ENCODE data around the gene PNPLA7. TPM values are rescaled to one million over a fixed set of nuclear protein-coding genes. Genes with fewer than 3 reads are reported as not detected.
"Not testable (repeated sequence)": the region's sequence is repeated elsewhere in the genome, so short reads cannot be mapped to it uniquely, and the experiment has no call there.

The PNPLA7 gene
- total RNA-seq, 1 donor from 2014 or later, result 0.79 TPM

GRCh38 chr9:137423514-137424291 is 126.5 kb downstream of the PNPLA7 start:
- DNase-seq (ENCODE audit: low read depth in 2 of 2), result peak in 1 of 2 donors; percentile 33

GRCh38 chr9:137422604-137423513 is 127.3 kb downstream of the PNPLA7 start, which contains the start of the genes EXD3 and NOXA1:
EXD3 (minus strand) TSS chr9:137423162; CDS start chr9:137395357, 27,805 bp downstream.
NOXA1 (plus strand) TSS chr9:137423393; CDS start chr9:137423530, 137 bp downstream.
- peak; percentile 94 to 97 for DNase-seq (ENCODE audit: low read depth in 2 of 2)

- peak in 1 of 2 donors; percentile 31 for DNase-seq (ENCODE audit: low read depth in 2 of 2)
These were observed 128.2 kb downstream of the PNPLA7 start for GRCh38 chr9:137421838-137422603.

- DNase-seq (ENCODE audit: low read depth in 2 of 2), result peak; percentile 39 to 54
These were observed 132.8 kb downstream of the PNPLA7 start for GRCh38 chr9:137417161-137418021.

- peak in 1 of 2 donors; percentile 51 for DNase-seq (ENCODE audit: low read depth in 2 of 2)
These were observed 133.5 kb downstream of the PNPLA7 start for GRCh38 chr9:137416563-137417151.

- DNase-seq (ENCODE audit: low read depth in 2 of 2), result no peak
These were observed 134.1 kb downstream of the PNPLA7 start for GRCh38 chr9:137416006-137416562.

- no peak for DNase-seq (ENCODE audit: low read depth in 2 of 2)
These were observed 134.8 kb downstream of the PNPLA7 start for GRCh38 chr9:137415451-137415850.

DNA sequence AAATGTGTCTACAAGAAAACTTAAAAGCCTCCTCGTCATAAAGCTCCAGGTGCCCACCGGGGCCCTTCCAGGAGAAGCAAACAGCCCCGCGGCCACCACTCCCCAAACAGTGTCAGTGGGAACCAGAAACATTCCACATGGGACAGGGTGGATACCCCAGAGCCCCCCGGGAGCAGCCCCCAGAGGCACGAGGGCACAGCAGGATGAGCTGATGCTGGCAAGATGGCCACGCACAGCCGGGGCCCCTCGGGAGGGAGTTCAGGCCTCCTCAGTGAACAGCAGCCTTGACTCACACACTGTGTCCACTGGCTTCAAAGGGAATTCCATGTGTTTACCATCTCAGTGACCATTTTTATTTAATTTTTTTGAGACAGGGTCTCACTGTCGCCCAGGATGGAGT is 137.8 kb downstream of the PNPLA7 start:
- no peak for DNase-seq (ENCODE audit: low read depth in 2 of 2)

GRCh38 chr9:137411645-137412380 is 138.4 kb downstream of the PNPLA7 start:
- peak; percentile 93 to 98 for DNase-seq (ENCODE audit: low read depth in 2 of 2)

DNA sequence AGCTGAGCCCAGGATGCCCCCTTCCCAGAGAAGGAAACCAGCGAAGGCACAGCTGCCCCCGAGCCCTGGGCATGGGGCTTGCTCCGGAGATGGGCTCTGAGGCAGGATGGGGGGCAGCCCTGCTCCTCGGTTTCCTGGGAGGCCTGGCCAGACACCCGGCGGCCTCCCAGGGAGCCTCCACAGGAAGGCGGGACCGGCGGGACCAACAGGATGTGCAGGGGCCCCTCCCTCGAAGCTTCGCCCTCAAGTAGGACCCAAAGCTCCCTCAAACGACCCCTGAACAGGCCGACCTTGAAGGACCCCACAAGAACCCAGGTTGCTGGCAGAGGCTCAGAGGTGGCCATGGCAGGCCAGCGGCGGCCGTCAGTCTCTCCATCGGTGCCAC is 138.9 kb downstream of the PNPLA7 start:
- peak in 1 of 2 donors; percentile 39 for DNase-seq (ENCODE audit: low read depth in 2 of 2)

- no peak for DNase-seq (ENCODE audit: low read depth in 2 of 2)
These were observed 139.3 kb downstream of the PNPLA7 start for GRCh38 chr9:137410891-137411249.

DNA sequence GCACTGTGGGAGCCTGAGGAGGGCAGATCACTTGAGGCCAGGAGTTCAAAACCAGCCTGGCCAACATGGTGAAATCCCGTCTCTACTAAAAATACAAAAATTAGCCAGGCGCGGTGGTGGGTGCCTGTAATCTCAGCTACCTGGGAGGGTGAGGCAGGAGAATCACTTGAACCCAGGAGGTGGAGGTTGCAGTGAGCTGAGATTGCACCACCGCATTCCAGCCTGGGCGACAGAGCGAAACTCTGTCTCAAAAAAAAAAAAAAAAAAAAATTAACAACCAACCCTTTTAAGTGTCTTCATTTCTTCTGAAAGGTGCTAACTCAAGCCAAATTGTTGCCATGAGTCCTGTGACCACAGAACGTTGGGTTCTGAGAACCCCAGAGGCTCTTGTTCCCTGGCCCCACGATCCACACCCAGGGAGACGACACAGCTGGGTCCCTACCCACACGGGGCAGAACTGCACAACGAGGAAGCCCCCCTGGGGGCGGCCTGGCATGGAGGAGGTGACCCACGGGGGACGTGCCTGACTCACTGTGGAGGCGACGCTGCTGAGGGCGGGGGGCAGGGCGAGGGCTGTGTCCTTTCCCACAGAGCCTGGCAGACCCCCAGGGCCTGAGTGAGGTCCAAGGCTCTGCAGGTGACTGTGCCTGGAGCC is 139.8 kb downstream of the PNPLA7 start:
- DNase-seq (ENCODE audit: low read depth in 2 of 2), result not testable (repeated sequence)

Other genes starting within 250 kb of the PNPLA7 start
- gene NRARP, start 248.1 kb downstream of the PNPLA7 start, total RNA-seq, result 18.7 and 28.3 TPM in 2 replicates
- gene EXD3, start 127.2 kb downstream of the PNPLA7 start, total RNA-seq, result 7.8 and 18.7 TPM in 2 replicates
- gene NOXA1, start 127.0 kb downstream of the PNPLA7 start, total RNA-seq, result 0.87 and 2.0 TPM in 2 replicates
- gene ENTPD8, start 109.0 kb downstream of the PNPLA7 start, total RNA-seq, result under 0.01 and 0.20 TPM in 2 replicates
- 11.6 and 15.3 TPM in 2 replicates for gene NSMF, start 91.1 kb downstream of the PNPLA7 start, total RNA-seq
- gene MRPL41, start 1.5 kb upstream of the PNPLA7 start, total RNA-seq, result 48.4 and 72.4 TPM in 2 replicates
- 10.9 and 15.7 TPM in 2 replicates for gene DPH7, start 28.5 kb upstream of the PNPLA7 start, total RNA-seq
- 11.1 and 13.5 TPM in 2 replicates for gene ZMYND19, start 40.1 kb upstream of the PNPLA7 start, total RNA-seq
- 19.4 and 28.0 TPM in 2 replicates for gene ARRDC1, start 55.3 kb upstream of the PNPLA7 start, total RNA-seq
- 29.4 and 46.2 TPM in 2 replicates for gene EHMT1, start 68.6 kb upstream of the PNPLA7 start, total RNA-seq

Measured in lung microvascular endothelial cell (primary cell).